ENCODE results near the gene GPI.

The GPI gene

GRCh38 chr19:34341935-34342680, 22.9 kb upstream of the GPI start:
- no peak for DNase-seq (ENCODE audit: low spot score)

GRCh38 chr19:34343751-34344150, 21.2 kb upstream of the GPI start:
- DNase-seq (ENCODE audit: low spot score), result no peak

GRCh38 chr19:34345947-34346351, 19.0 kb upstream of the GPI start:
- peak; percentile 88 for DNase-seq (ENCODE audit: low spot score)

- no peak for DNase-seq (ENCODE audit: low spot score)
Observed at GRCh38 chr19:34347561-34348165, 17.3 kb upstream of the GPI start.

GRCh38 chr19:34348899-34349487, 16.0 kb upstream of the GPI start:
- DNase-seq (ENCODE audit: low spot score), result no peak

GRCh38 chr19:34350161-34350561, 14.8 kb upstream of the GPI start:
- peak; percentile 21 for DNase-seq (ENCODE audit: low spot score)

- DNase-seq (ENCODE audit: low spot score), result no peak
Observed at GRCh38 chr19:34351382-34351826, 13.6 kb upstream of the GPI start.

GRCh38 chr19:34353546-34353945, 11.4 kb upstream of the GPI start:
- no peak for DNase-seq (ENCODE audit: low spot score)

GRCh38 chr19:34355201-34355600, 9.8 kb upstream of the GPI start:
- DNase-seq (ENCODE audit: low spot score), result no peak

- no peak for DNase-seq (ENCODE audit: low spot score)
Observed at GRCh38 chr19:34356875-34357274, 8.1 kb upstream of the GPI start.

- no peak for DNase-seq (ENCODE audit: low spot score)
Observed at GRCh38 chr19:34357431-34357830, 7.6 kb upstream of the GPI start.

GRCh38 chr19:34359140-34359953, 5.6 kb upstream of the GPI start:
- peak; percentile 100 for DNase-seq (ENCODE audit: low spot score)

GRCh38 chr19:34359954-34360315, 5.1 kb upstream of the GPI start:
- no peak for DNase-seq (ENCODE audit: low spot score)

- DNase-seq (ENCODE audit: low spot score), result no peak
Observed at GRCh38 chr19:34360354-34360909, 4.6 kb upstream of the GPI start.

- no peak for DNase-seq (ENCODE audit: low spot score)
Observed at GRCh38 chr19:34362679-34363069, 2.3 kb upstream of the GPI start.

GRCh38 chr19:34363094-34363493, 1.9 kb upstream of the GPI start:
- no peak for DNase-seq (ENCODE audit: low spot score)

- no peak for DNase-seq (ENCODE audit: low spot score)
Observed at GRCh38 chr19:34363930-34364329, 1.1 kb upstream of the GPI start.

GRCh38 chr19:34364462-34364829, 550 bp upstream of the GPI start:
- no peak for DNase-seq (ENCODE audit: low spot score)

GRCh38 chr19:34365463-34366401, 736 bp downstream of the GPI start:
- DNase-seq (ENCODE audit: low spot score), result peak; percentile 71

GRCh38 chr19:34366738-34367623, 2.0 kb downstream of the GPI start:
- DNase-seq (ENCODE audit: low spot score), result peak; percentile 67
